GM23338 (cell line): Measurements from ENCODE around the gene ADIPOQ. TPM values are rescaled to one million over a fixed set of nuclear protein-coding genes. Genes with fewer than 3 reads are reported as not detected.

Source experiments
- ATAC-seq: fragments of 200-7000 bp; cut with Tn5 transposase; 3 replicates; pipeline ENCODE4 v1.9.1; 2020
- DNase-seq: peaks from one replicate; pipeline ENCODE4 v3.0.0-alpha.2; 2015; ENCODE audit warnings: low spot score
- H2AFZ ChIP-seq: fragments of 200-600 bp; sonication (generic); 2 replicates; pipeline ENCODE4 v1.8.0; 2016; ENCODE audit warnings: antibody characterized with exemption, mild to moderate bottlenecking, moderate library complexity
- H3F3A ChIP-seq: fragments of 200-600 bp; sonication (generic); replicated peaks from 2 replicates; pipeline ENCODE4 v1.8.0; 2017; ENCODE audit warnings: antibody characterized with exemption, mixed run types, low read depth
- H3K27ac ChIP-seq: fragments of 200-600 bp; sonication (generic); 2 replicates; pipeline ENCODE4 v1.6.1; 2016; ENCODE audit warnings: low read depth
- H3K27me3 ChIP-seq: fragments of 200-600 bp; sonication (generic); 2 replicates; pipeline ENCODE4 v1.8.0; 2016; ENCODE audit warnings: mild to moderate bottlenecking, mixed run types, moderate library complexity; ENCODE audit not compliant: insufficient read depth
- H3K36me3 ChIP-seq: fragments of 200-600 bp; sonication (generic); 2 replicates; pipeline ENCODE4 v1.8.0; 2016; ENCODE audit warnings: mild to moderate bottlenecking; ENCODE audit not compliant: insufficient read depth
- H3K4me1 ChIP-seq: fragments of 200-600 bp; sonication (generic); 2 replicates; pipeline ENCODE4 v1.8.0; 2016; ENCODE audit warnings: mild to moderate bottlenecking, moderate library complexity; ENCODE audit not compliant: insufficient read depth
- H3K4me2 ChIP-seq: fragments of 200-600 bp; sonication (generic); 2 replicates; pipeline ENCODE4 v1.7.1; 2017; ENCODE audit warnings: mixed run types
- H3K4me3 ChIP-seq: fragments of 200-600 bp; sonication (generic); 2 replicates; pipeline ENCODE4 v1.6.1; 2016; ENCODE audit warnings: mixed run types
- H3K79me2 ChIP-seq: fragments of 200-600 bp; sonication (generic); replicated peaks from 2 replicates; pipeline ENCODE4 v1.8.0; 2017; ENCODE audit warnings: mild to moderate bottlenecking; ENCODE audit not compliant: insufficient read depth
- H3K9me2 ChIP-seq: fragments of 200-600 bp; sonication (generic); 2 replicates; pipeline ENCODE4 v1.8.0; 2017; ENCODE audit not compliant: insufficient read depth
- H4K20me1 ChIP-seq: fragments of 200-600 bp; sonication (generic); replicated peaks from 2 replicates; pipeline ENCODE4 v1.8.0; 2017; ENCODE audit warnings: mild to moderate bottlenecking; ENCODE audit not compliant: insufficient read depth
- H3K27ac Mint-ChIP-seq: 2 replicates; pipeline ENCODE4 v1.8.0; 2020; ENCODE audit warnings: inconsistent platforms, mild to moderate bottlenecking, moderate library complexity, mixed read lengths
- H3K27me3 Mint-ChIP-seq: 3 replicates; pipeline ENCODE4 v1.8.0; 2022; ENCODE audit warnings: low read depth, mild to moderate bottlenecking, moderate library complexity, mixed read lengths, inconsistent platforms; ENCODE audit not compliant: insufficient read depth, poor library complexity
- H3K36me3 Mint-ChIP-seq: 3 replicates; pipeline ENCODE4 v1.8.0; 2021; ENCODE audit warnings: low read depth, mild to moderate bottlenecking, inconsistent platforms, moderate library complexity, mixed read lengths
- H3K4me1 Mint-ChIP-seq: 3 replicates; pipeline ENCODE4 v1.8.0; 2020; ENCODE audit warnings: mild to moderate bottlenecking, inconsistent platforms, mixed read lengths
- H3K4me3 Mint-ChIP-seq: 3 replicates; pipeline ENCODE4 v1.8.0; 2021; ENCODE audit warnings: moderate library complexity, mild to moderate bottlenecking, inconsistent platforms, mixed read lengths
- H3K9me3 Mint-ChIP-seq: 3 replicates; pipeline ENCODE4 v1.8.0; 2020; ENCODE audit warnings: moderate library complexity, mild to moderate bottlenecking, inconsistent platforms, mixed read lengths
- CREB1 ChIP-seq: fragments of 250-450 bp; sonication (Bioruptor Pico); IDR thresholded peaks from 2 replicates; pipeline ENCODE4 v1.5.0; 2020; ENCODE audit warnings: low read depth, mild to moderate bottlenecking, moderate library complexity
- CTCF ChIP-seq, 2 experiments: fragments of 200-600 bp in 1 of 2; sonication (generic) in 1 of 2; conservative IDR thresholded peaks; 2 replicates each; pipeline versions ENCODE4 v1.5.1 to v1.6.1; 2016 to 2017; ENCODE audit warnings: antibody characterized with exemption in 2 of 2, low read depth in 2 of 2, mild to moderate bottlenecking in 2 of 2, moderate library complexity in 1 of 2
- ETS1 ChIP-seq: IDR thresholded peaks from 2 replicates; pipeline ENCODE4 v1.6.1; 2016; ENCODE audit warnings: antibody characterized with exemption
- EZH2 ChIP-seq: fragments of 200-600 bp; sonication (generic); IDR thresholded peaks from one replicate; pipeline ENCODE4 v1.8.0; 2017; ENCODE audit warnings: antibody characterized with exemption, mild to moderate bottlenecking, low read depth; ENCODE audit not compliant: unreplicated experiment
- EZH2phosphoT487 ChIP-seq: fragments of 200-600 bp; sonication (generic); IDR thresholded peaks from one replicate; pipeline ENCODE4 v1.8.1; 2018; ENCODE audit warnings: antibody characterized with exemption; ENCODE audit not compliant: unreplicated experiment
- JUNB ChIP-seq: IDR thresholded peaks from one replicate; pipeline ENCODE4 v1.6.1; 2016; ENCODE audit warnings: antibody characterized with exemption; ENCODE audit not compliant: unreplicated experiment
- NANOG ChIP-seq: IDR thresholded peaks from 2 replicates; pipeline ENCODE4 v1.6.1; 2016; ENCODE audit warnings: antibody characterized with exemption, borderline replicate concordance
- POLR2AphosphoS5 ChIP-seq: IDR thresholded peaks from 2 replicates; pipeline ENCODE4 v1.6.1; 2016; ENCODE audit warnings: antibody characterized with exemption, low read depth
- REST ChIP-seq: IDR thresholded peaks from one replicate; pipeline ENCODE4 v1.6.1; 2018; ENCODE audit warnings: antibody characterized with exemption; ENCODE audit not compliant: unreplicated experiment
- STAT1 ChIP-seq: IDR thresholded peaks from one replicate; pipeline ENCODE4 v1.6.1; 2016; ENCODE audit warnings: antibody characterized with exemption; ENCODE audit not compliant: unreplicated experiment
- ZNF114 ChIP-seq: fragments of 250-450 bp; sonication (Bioruptor Pico); IDR thresholded peaks from 2 replicates; pipeline ENCODE4 v1.5.0; 2020; ENCODE audit warnings: mild to moderate bottlenecking, moderate library complexity
- ZNF331 ChIP-seq: fragments of 250-450 bp; sonication (Bioruptor Pico); IDR thresholded peaks from 2 replicates; pipeline ENCODE4 v1.5.0; 2020; ENCODE audit warnings: low read depth, mild to moderate bottlenecking, moderate library complexity
- polyA plus RNA-seq: library from polyadenylated mRNA; unstranded; fragments of >200 nt; fragmentation: Nextera tagmentation; extraction: Ambion mirVana; gene quantifications from 2 replicates; pipeline ENCODE4 v1.2.1, GENCODE V29; 2016
- total RNA-seq: library from RNA; depleted of rRNA; stranded (reverse); fragments of >200 nt; shearing (Covaris generic); gene quantifications from 2 replicates; pipeline ENCODE4 v1.2.3, GENCODE V29; 2014
- TF ChIP-seq, protein P1 (sequence below): fragments of 250-450 bp; sonication (Bioruptor Pico); IDR thresholded peaks from 2 replicates; pipeline ENCODE4 v1.5.0; 2020; ENCODE audit warnings: mild to moderate bottlenecking, moderate library complexity

ADIPOQ gene
- total and polyA plus RNA-seq, 2 experiments from 2014 or later: not detected

- TF ChIP-seq, protein P1, sequence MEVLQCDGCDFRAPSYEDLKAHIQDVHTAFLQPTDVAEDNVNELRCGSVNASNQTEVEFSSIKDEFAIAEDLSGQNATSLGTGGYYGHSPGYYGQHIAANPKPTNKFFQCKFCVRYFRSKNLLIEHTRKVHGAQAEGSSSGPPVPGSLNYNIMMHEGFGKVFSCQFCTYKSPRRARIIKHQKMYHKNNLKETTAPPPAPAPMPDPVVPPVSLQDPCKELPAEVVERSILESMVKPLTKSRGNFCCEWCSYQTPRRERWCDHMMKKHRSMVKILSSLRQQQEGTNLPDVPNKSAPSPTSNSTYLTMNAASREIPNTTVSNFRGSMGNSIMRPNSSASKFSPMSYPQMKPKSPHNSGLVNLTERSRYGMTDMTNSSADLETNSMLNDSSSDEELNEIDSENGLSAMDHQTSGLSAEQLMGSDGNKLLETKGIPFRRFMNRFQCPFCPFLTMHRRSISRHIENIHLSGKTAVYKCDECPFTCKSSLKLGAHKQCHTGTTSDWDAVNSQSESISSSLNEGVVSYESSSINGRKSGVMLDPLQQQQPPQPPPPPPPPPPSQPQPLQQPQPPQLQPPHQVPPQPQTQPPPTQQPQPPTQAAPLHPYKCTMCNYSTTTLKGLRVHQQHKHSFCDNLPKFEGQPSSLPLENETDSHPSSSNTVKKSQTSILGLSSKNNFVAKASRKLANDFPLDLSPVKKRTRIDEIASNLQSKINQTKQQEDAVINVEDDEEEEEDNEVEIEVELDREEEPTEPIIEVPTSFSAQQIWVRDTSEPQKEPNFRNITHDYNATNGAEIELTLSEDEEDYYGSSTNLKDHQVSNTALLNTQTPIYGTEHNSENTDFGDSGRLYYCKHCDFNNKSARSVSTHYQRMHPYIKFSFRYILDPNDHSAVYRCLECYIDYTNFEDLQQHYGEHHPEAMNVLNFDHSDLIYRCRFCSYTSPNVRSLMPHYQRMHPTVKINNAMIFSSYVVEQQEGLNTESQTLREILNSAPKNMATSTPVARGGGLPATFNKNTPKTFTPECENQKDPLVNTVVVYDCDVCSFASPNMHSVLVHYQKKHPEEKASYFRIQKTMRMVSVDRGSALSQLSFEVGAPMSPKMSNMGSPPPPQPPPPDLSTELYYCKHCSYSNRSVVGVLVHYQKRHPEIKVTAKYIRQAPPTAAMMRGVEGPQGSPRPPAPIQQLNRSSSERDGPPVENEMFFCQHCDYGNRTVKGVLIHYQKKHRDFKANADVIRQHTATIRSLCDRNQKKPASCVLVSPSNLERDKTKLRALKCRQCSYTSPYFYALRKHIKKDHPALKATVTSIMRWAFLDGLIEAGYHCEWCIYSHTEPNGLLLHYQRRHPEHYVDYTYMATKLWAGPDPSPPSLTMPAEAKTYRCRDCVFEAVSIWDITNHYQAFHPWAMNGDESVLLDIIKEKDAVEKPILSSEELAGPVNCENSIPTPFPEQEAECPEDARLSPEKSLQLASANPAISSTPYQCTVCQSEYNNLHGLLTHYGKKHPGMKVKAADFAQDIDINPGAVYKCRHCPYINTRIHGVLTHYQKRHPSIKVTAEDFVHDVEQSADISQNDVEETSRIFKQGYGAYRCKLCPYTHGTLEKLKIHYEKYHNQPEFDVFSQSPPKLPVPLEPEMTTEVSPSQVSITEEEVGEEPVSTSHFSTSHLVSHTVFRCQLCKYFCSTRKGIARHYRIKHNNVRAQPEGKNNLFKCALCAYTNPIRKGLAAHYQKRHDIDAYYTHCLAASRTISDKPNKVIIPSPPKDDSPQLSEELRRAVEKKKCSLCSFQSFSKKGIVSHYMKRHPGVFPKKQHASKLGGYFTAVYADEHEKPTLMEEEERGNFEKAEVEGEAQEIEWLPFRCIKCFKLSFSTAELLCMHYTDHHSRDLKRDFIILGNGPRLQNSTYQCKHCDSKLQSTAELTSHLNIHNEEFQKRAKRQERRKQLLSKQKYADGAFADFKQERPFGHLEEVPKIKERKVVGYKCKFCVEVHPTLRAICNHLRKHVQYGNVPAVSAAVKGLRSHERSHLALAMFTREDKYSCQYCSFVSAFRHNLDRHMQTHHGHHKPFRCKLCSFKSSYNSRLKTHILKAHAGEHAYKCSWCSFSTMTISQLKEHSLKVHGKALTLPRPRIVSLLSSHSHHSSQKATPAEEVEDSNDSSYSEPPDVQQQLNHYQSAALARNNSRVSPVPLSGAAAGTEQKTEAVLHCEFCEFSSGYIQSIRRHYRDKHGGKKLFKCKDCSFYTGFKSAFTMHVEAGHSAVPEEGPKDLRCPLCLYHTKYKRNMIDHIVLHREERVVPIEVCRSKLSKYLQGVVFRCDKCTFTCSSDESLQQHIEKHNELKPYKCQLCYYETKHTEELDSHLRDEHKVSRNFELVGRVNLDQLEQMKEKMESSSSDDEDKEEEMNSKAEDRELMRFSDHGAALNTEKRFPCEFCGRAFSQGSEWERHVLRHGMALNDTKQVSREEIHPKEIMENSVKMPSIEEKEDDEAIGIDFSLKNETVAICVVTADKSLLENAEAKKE (CRISPR knock-in tag): no peak
- no peak for TF ChIP-seq EZH2
- TF ChIP-seq ZNF114 (CRISPR knock-in tag): no peak
- no peak for TF ChIP-seq EZH2phosphoT487
- TF ChIP-seq JUNB: no peak
- no peak for TF ChIP-seq ETS1
- no peak for TF ChIP-seq ZNF331
- TF ChIP-seq NANOG: no peak
- no peak for TF ChIP-seq CREB1 (CRISPR knock-in tag)
- TF ChIP-seq REST: no peak
- no peak for TF ChIP-seq CTCF (conservative IDR thresholded peaks at IDR 0.05; ENCODE audit: low read depth in 2 of 2)
- no peak for TF ChIP-seq STAT1
- TF ChIP-seq POLR2AphosphoS5: no peak
- Mint-ChIP-seq H3K27me3 (no peaks in the 10 kb centered on the region), H3K36me3 (no peaks in the 10 kb centered on the region), H3K9me3 (no peaks in the 10 kb centered on the region), H3K4me3 (no peak overlapping the region), H3K4me1 (no peaks in the 10 kb centered on the region; the same call in 2 of the 3 replicates), H3K27ac (no peak overlapping the region)
- Histone ChIP-seq H3K79me2 (no peaks in the 10 kb centered on the region), H3F3A (no peaks in the 10 kb centered on the region), H2AFZ (no peak overlapping the region), H3K27me3 (no peaks in the 10 kb centered on the region), H3K4me1 (no peaks in the 10 kb centered on the region), H3K27ac (no peak overlapping the region), H4K20me1 (no peaks in the 10 kb centered on the region), H3K4me3 (no peak overlapping the region), H3K9me2 (no peaks in the 10 kb centered on the region), H3K36me3 (no peaks in the 10 kb centered on the region), H3K4me2 (no peak overlapping the region)
- DNase-seq (no peak), ATAC-seq (no peak)
Measured at GRCh38 chr3:186847437-186847836, 4.9 kb downstream of the ADIPOQ start.
